ENCODE data around the gene RPL37.

DNA sequence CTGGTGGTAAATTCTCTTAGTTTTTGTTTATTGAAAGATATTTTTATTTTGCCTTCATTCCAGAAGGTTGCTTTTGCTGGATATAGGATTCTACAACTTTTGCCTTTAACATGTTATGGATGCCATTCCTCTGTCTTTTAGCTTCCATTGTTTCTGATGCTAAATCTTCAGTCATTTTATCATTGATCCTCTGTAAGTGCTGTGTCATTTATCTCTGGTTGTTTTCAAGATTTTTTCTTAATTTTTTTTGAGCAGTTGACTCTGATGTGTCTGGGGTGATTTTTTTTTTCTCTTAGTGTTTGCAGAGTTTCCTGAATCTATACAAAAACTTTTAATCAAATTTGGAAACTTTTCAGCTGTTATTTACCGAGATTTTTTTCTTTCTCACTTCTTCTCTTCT, 12.5 kb upstream of the RPL37 start:
- TF ChIP-seq, protein P1, sequence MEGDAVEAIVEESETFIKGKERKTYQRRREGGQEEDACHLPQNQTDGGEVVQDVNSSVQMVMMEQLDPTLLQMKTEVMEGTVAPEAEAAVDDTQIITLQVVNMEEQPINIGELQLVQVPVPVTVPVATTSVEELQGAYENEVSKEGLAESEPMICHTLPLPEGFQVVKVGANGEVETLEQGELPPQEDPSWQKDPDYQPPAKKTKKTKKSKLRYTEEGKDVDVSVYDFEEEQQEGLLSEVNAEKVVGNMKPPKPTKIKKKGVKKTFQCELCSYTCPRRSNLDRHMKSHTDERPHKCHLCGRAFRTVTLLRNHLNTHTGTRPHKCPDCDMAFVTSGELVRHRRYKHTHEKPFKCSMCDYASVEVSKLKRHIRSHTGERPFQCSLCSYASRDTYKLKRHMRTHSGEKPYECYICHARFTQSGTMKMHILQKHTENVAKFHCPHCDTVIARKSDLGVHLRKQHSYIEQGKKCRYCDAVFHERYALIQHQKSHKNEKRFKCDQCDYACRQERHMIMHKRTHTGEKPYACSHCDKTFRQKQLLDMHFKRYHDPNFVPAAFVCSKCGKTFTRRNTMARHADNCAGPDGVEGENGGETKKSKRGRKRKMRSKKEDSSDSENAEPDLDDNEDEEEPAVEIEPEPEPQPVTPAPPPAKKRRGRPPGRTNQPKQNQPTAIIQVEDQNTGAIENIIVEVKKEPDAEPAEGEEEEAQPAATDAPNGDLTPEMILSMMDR (tag by site-specific recombination; IDR thresholded peaks at IDR 0.05): no peak
- TF ChIP-seq TCF7L2 (IDR thresholded peaks at IDR 0.05; ENCODE audit: borderline replicate concordance, low read depth, low read length) (no peak), ZNF776 (tag by site-specific recombination; IDR thresholded peaks at IDR 0.05; ENCODE audit: borderline replicate concordance) (no peak), ZNF274 (IDR thresholded peaks at IDR 0.05; ENCODE audit: low read length) (no peak), ZNF274 (tag by site-specific recombination; IDR thresholded peaks at IDR 0.05; ENCODE audit: borderline replicate concordance) (no peak), ZNF335 (tag by site-specific recombination; conservative IDR thresholded peaks at IDR 0.05) (no peak), ZNF624 (tag by site-specific recombination; IDR thresholded peaks at IDR 0.05) (no peak), ZNF138 (tag by site-specific recombination; IDR thresholded peaks at IDR 0.05; ENCODE audit: borderline replicate concordance) (no peak)
- TF ChIP-seq, protein P2, sequence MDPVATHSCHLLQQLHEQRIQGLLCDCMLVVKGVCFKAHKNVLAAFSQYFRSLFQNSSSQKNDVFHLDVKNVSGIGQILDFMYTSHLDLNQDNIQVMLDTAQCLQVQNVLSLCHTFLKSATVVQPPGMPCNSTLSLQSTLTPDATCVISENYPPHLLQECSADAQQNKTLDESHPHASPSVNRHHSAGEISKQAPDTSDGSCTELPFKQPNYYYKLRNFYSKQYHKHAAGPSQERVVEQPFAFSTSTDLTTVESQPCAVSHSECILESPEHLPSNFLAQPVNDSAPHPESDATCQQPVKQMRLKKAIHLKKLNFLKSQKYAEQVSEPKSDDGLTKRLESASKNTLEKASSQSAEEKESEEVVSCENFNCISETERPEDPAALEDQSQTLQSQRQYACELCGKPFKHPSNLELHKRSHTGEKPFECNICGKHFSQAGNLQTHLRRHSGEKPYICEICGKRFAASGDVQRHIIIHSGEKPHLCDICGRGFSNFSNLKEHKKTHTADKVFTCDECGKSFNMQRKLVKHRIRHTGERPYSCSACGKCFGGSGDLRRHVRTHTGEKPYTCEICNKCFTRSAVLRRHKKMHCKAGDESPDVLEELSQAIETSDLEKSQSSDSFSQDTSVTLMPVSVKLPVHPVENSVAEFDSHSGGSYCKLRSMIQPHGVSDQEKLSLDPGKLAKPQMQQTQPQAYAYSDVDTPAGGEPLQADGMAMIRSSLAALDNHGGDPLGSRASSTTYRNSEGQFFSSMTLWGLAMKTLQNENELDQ (tag by site-specific recombination; IDR thresholded peaks at IDR 0.05; ENCODE audit: low read depth): no peak
- TF ChIP-seq, protein P3, sequence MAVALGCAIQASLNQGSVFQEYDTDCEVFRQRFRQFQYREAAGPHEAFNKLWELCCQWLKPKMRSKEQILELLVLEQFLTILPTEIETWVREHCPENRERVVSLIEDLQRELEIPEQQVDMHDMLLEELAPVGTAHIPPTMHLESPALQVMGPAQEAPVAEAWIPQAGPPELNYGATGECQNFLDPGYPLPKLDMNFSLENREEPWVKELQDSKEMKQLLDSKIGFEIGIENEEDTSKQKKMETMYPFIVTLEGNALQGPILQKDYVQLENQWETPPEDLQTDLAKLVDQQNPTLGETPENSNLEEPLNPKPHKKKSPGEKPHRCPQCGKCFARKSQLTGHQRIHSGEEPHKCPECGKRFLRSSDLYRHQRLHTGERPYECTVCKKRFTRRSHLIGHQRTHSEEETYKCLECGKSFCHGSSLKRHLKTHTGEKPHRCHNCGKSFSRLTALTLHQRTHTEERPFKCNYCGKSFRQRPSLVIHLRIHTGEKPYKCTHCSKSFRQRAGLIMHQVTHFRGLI (tag by site-specific recombination; IDR thresholded peaks at IDR 0.05): no peak

Data from HEK293 (cell line).